HFFc6 (cell line): ENCODE measurements around the gene ITPR3. TPM values are rescaled to one million over a fixed set of nuclear protein-coding genes. Genes with fewer than 3 reads are reported as not detected.

Source experiments
- DNase-seq: peaks from one replicate; pipeline ENCODE4 v3.0.0-alpha.2; 2018
- H3K27ac Mint-ChIP-seq: 2 replicates; pipeline ENCODE4 v1.8.0; 2020; ENCODE audit warnings: mild to moderate bottlenecking, mixed read lengths
- H3K27me3 Mint-ChIP-seq: 2 replicates; pipeline ENCODE4 v1.8.0; 2021; ENCODE audit warnings: mild to moderate bottlenecking, moderate library complexity, mixed read lengths; ENCODE audit not compliant: insufficient read depth
- H3K36me3 Mint-ChIP-seq: 2 replicates; pipeline ENCODE4 v1.8.0; 2021; ENCODE audit warnings: low read depth, mixed read lengths
- H3K4me1 Mint-ChIP-seq: 2 replicates; pipeline ENCODE4 v1.8.0; 2020; ENCODE audit warnings: low read depth, mixed read lengths
- H3K4me3 Mint-ChIP-seq: 2 replicates; pipeline ENCODE4 v1.8.0; 2020; ENCODE audit warnings: mild to moderate bottlenecking, moderate library complexity, mixed read lengths
- H3K9me3 Mint-ChIP-seq: 2 replicates; pipeline ENCODE4 v1.8.0; 2020; ENCODE audit warnings: mild to moderate bottlenecking, mixed read lengths
- CTCF ChIP-seq: fragments of 200-600 bp; sonication (generic); IDR thresholded peaks from 2 replicates; pipeline ENCODE4 v1.5.0; 2021; ENCODE audit warnings: antibody characterized with exemption, mild to moderate bottlenecking
- total RNA-seq, 6 experiments: library from RNA; stranded (reverse); fragmentation: NEBNext Ultra II Directional; extraction: Animal tissue kit (Norgen Biotek cat#: 25700); gene quantifications; 2 replicates in 1 of 6; 3 replicates in 5 of 6; pipeline ENCODE4 v1.2.3, GENCODE V29; 2021

Gene ITPR3
- total RNA-seq, 6 experiments from 2014 or later = 20.2 to 30.3 (median 26.9) TPM

GRCh38 chr6:33724102-33725023 is 103.2 kb downstream of the ITPR3 start:
- Mint-ChIP-seq H3K4me3 (no peak overlapping the region), H3K27ac (no peak overlapping the region), H3K4me1 (no peaks in the 10 kb centered on the region), H3K9me3 (no peaks in the 10 kb centered on the region), H3K27me3 (peaks cover 60% of the 10 kb centered on the region), H3K36me3 (no peaks in the 10 kb centered on the region)
- no peak for TF ChIP-seq CTCF
- DNase-seq = no peak

- Mint-ChIP-seq H3K27ac (no peak overlapping the region), H3K36me3 (no peaks in the 10 kb centered on the region), H3K27me3 (peaks cover 58% of the 10 kb centered on the region), H3K9me3 (no peaks in the 10 kb centered on the region), H3K4me3 (no peak overlapping the region), H3K4me1 (no peaks in the 10 kb centered on the region)
- no peak for DNase-seq
- no peak for TF ChIP-seq CTCF
Observed at GRCh38 chr6:33725222-33725621, 104.1 kb downstream of the ITPR3 start.

- H3K27ac Mint-ChIP-seq = no peak overlapping the region
- DNase-seq = no peak
- H3K4me3 Mint-ChIP-seq = no peak overlapping the region
- no peaks in the 10 kb centered on the region for H3K36me3 Mint-ChIP-seq
- no peaks in the 10 kb centered on the region for H3K4me1 Mint-ChIP-seq
- peaks cover 63% of the 10 kb centered on the region for H3K27me3 Mint-ChIP-seq
- H3K9me3 Mint-ChIP-seq = no peaks in the 10 kb centered on the region
- TF ChIP-seq CTCF = no peak
Observed at GRCh38 chr6:33725891-33726673, 105.0 kb downstream of the ITPR3 start.

- no peak for TF ChIP-seq CTCF
- Mint-ChIP-seq H3K36me3 (no peaks in the 10 kb centered on the region), H3K9me3 (no peaks in the 10 kb centered on the region), H3K4me1 (no peaks in the 10 kb centered on the region), H3K27ac (no peak overlapping the region), H3K27me3 (peaks cover 65% of the 10 kb centered on the region), H3K4me3 (no peak overlapping the region)
- no peak for DNase-seq
Observed at GRCh38 chr6:33726696-33727095, 105.6 kb downstream of the ITPR3 start.

- TF ChIP-seq CTCF = no peak
- Mint-ChIP-seq H3K27ac (no peak overlapping the region), H3K27me3 (peaks cover 61% of the 10 kb centered on the region), H3K9me3 (no peaks in the 10 kb centered on the region), H3K36me3 (no peaks in the 10 kb centered on the region), H3K4me3 (no peak overlapping the region), H3K4me1 (no peaks in the 10 kb centered on the region)
- DNase-seq = no peak
Observed at GRCh38 chr6:33727126-33727525, 106.0 kb downstream of the ITPR3 start.
